Measurements from ENCODE around the gene COMMD7.
A peak's percentile ranks its signal among the peaks of the same experiment; 100 is the strongest.

Gene COMMD7

DNA sequence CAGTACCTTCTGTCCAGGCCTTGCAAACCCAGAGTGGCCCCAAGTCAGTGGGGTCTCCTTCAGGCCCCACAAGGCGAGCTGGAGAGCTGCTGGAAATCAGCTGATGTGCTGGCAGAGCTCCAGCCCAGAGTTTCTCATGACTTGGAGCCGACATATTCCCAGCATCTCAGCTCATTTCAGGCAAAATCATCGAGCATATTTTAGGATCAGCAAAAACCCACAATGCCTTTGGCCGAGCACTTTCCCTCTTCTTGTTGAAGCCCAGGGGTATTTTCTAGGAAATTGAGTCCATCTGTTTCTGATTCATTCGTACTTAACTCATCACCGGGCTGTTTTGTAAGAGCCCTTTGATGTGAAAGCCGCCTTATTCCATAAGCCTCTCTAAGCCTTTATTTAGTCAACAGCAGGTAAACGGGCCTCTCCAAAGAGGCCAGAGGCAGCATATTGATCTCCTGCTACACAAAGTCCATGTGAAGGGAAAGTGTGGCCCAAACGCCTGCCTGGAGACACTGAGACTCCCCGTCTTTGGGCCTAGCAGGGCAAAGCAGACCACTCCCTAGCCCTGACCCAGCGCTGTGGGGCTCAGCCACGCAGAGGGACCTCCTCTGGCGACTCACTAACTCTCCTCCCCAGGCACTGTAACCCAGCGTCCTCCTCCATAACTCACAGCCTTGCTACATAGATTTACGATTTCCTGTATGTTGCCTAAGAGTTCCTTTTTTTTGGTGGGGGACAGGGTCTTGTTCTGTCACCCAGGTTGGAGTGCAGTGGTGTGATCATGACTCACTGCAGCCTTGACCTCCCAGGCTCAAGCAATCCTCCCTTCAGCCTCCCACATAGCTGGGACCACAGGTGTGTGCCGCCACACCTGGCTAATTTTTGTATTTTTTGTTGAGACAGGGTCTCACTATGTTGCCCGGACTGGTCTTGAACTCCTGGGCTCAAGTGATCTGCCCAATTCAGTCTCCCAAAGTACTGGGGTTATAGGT lies 57.4 kb downstream of the COMMD7 start:
- no peaks in the 10 kb centered on the region for H3K36me3 Mint-ChIP-seq (ENCODE audit: low read depth)
- no peaks in the 10 kb centered on the region for H3K27me3 Mint-ChIP-seq (ENCODE audit: low read depth, poor library complexity)
- TF ChIP-seq, protein P1, sequence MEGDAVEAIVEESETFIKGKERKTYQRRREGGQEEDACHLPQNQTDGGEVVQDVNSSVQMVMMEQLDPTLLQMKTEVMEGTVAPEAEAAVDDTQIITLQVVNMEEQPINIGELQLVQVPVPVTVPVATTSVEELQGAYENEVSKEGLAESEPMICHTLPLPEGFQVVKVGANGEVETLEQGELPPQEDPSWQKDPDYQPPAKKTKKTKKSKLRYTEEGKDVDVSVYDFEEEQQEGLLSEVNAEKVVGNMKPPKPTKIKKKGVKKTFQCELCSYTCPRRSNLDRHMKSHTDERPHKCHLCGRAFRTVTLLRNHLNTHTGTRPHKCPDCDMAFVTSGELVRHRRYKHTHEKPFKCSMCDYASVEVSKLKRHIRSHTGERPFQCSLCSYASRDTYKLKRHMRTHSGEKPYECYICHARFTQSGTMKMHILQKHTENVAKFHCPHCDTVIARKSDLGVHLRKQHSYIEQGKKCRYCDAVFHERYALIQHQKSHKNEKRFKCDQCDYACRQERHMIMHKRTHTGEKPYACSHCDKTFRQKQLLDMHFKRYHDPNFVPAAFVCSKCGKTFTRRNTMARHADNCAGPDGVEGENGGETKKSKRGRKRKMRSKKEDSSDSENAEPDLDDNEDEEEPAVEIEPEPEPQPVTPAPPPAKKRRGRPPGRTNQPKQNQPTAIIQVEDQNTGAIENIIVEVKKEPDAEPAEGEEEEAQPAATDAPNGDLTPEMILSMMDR (IDR thresholded peaks at IDR 0.05) = no peak
- peaks cover 43% of the 10 kb centered on the region for H3K4me1 Mint-ChIP-seq
- H3K9me3 Mint-ChIP-seq = no peaks in the 10 kb centered on the region
- no peak for DNase-seq
- no peak overlapping the region for H3K4me3 Mint-ChIP-seq
- H3K27ac Mint-ChIP-seq = peak overlapping the region; percentile 82

DNA sequence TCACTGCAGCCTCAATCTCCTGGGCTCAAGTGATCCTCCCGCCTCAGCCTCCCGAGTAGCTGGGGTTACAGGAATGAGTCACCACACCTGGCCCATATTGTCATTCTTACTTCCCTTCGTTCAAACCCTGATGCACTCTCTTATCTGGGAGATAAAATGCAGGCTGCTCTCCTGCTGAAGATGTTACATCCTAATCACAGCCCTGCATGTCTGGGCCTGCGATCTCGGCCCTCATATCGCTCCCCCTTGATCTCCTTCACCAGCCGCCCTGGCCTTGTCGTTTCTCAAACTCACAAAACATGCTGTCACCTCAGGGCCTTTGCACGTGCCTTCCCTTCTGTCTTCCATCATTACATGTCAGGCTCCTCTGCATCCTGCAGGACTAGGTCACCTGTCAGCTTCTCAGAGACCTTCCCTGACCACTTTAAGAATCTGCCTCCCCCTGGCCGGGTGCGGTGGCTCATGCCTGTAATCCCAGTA lies 60.7 kb downstream of the COMMD7 start:
- H3K36me3 Mint-ChIP-seq (ENCODE audit: low read depth) = no peaks in the 10 kb centered on the region
- H3K27ac Mint-ChIP-seq = peak overlapping the region; percentile 41
- no peaks in the 10 kb centered on the region for H3K9me3 Mint-ChIP-seq
- TF ChIP-seq, protein P1 (IDR thresholded peaks at IDR 0.05) = no peak
- no peak for DNase-seq
- peaks cover 51% of the 10 kb centered on the region for H3K4me1 Mint-ChIP-seq
- no peak overlapping the region for H3K4me3 Mint-ChIP-seq
- no peaks in the 10 kb centered on the region for H3K27me3 Mint-ChIP-seq (ENCODE audit: low read depth, poor library complexity)

DNA sequence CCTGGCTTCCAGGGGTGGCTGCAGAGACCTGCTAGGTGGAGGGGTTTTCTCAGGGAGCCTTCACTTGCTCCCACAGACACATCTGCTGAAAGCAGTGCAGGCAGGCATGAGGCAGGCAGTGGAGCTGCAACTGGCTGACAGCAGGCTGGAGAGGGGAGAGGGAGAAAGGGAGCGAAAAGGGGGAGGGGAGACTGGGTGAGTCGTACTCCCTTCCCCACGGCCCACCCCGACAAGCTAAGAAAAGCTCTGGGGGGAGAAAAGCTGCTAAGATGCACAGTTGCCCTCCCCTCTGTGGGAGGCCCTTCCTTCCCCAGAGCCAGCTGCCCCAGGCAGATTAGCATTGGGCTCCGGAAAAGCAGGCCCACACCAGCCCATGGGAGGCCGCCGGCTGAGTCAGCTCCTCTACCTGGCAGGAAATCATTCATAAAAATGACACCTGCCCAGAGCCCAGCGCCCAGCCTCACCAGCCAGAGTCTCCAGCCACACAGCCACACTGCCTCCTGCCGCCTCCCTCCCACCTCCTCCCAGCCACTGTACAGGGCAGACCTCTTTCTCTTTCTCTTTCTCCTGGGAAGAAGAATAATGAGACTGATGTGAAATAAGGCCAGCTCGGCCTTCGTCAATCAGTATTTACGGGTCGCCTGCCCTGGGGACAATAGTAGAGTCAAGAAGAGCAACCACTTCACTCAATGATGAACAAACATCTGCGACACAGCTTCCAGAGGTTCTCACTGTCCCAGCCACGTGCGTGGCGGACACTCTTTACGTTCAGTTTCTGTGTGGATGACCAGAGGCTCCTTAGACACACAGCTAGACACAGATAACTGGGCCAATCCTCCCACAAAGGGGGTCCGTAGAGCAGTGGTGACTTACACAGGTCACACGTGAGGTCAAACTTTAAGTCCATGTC lies 61.8 kb downstream of the COMMD7 start:
- peak; percentile 29 for DNase-seq
- H3K27me3 Mint-ChIP-seq (ENCODE audit: low read depth, poor library complexity) = no peaks in the 10 kb centered on the region
- H3K27ac Mint-ChIP-seq = peak overlapping the region; percentile 98
- H3K36me3 Mint-ChIP-seq (ENCODE audit: low read depth) = no peaks in the 10 kb centered on the region
- peaks cover 51% of the 10 kb centered on the region for H3K4me1 Mint-ChIP-seq
- no peak overlapping the region for H3K4me3 Mint-ChIP-seq
- H3K9me3 Mint-ChIP-seq = no peaks in the 10 kb centered on the region
- TF ChIP-seq, protein P1 (IDR thresholded peaks at IDR 0.05) = no peak

DNA sequence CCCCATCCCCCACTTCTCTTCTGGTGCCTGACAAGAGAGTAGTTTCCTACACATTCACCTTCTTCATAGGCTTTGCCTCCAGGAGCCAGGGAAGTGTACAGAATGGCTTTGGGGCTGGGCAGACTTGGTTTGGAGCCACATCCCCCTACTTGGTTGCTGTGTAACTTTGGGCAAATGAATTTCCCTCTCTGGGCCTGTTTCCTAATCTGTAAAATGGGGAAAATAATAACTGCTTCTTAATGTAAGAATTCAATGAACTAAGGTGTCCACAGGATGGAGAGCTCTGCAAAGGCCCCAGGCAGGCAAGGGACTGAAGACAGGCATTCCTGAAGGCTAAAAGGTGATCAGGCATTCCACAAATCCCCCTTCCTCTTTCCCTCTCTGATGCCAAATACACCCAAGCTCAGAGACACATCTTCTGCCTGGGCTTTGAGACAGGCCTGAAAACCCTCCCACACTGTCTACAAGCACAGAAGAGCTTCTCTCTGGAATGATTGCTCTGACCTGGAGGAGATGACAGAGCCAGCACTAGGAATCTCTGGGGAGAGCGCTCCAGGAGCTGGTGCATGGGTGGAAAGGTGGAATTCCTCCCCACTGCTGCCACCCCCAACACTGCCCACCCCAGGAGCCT lies 62.6 kb downstream of the COMMD7 start:
- TF ChIP-seq, protein P1 (IDR thresholded peaks at IDR 0.05) = no peak
- no peaks in the 10 kb centered on the region for H3K9me3 Mint-ChIP-seq
- DNase-seq = no peak
- peaks cover 45% of the 10 kb centered on the region for H3K4me1 Mint-ChIP-seq
- no peaks in the 10 kb centered on the region for H3K36me3 Mint-ChIP-seq (ENCODE audit: low read depth)
- H3K27ac Mint-ChIP-seq = peak overlapping the region; percentile 88
- peak overlapping the region; percentile 14 for H3K4me3 Mint-ChIP-seq
- H3K27me3 Mint-ChIP-seq (ENCODE audit: low read depth, poor library complexity) = no peaks in the 10 kb centered on the region

DNA sequence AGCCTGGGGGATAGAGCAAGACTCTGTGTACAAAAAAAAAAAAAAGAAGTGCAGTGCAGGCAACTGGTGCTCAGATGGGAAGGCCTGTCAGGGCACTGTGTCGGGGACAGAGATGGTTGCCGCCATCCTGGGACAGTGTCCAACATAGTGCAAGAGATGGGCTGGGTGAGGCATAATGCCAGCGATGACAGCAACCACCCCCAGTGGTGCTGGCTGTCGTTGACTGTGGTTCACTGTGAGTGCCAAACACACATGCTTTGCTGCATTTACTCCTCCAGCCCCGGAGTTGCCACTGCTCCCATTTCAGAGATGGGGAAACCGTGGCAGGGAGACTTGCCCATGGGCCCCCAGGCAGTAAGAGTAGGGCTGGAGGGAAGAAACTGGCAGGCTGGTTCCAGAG lies 64.3 kb downstream of the COMMD7 start:
- TF ChIP-seq, protein P1 (IDR thresholded peaks at IDR 0.05) = no peak
- Mint-ChIP-seq H3K36me3 (ENCODE audit: low read depth) (no peaks in the 10 kb centered on the region), H3K27ac (no peak overlapping the region), H3K9me3 (no peaks in the 10 kb centered on the region), H3K27me3 (ENCODE audit: low read depth, poor library complexity) (no peaks in the 10 kb centered on the region), H3K4me3 (no peak overlapping the region), H3K4me1 (peaks cover 51% of the 10 kb centered on the region)
- no peak for DNase-seq
